Measurements from ENCODE around the gene RAB36. TPM values are rescaled to one million over a fixed set of nuclear protein-coding genes. Genes with fewer than 3 reads are reported as not detected.

The RAB36 gene
- total RNA-seq, 2 experiments from 2014 or later, result 0.41 to 3.0 TPM

- Histone ChIP-seq H3K9me2 (ENCODE audit: insufficient read depth, low read length) (no peaks in the 10 kb centered on the region), H3K27ac (ENCODE audit: low read depth, low read length, poor library complexity, severe bottlenecking) (no peak overlapping the region), H3K4me1 (ENCODE audit: insufficient read depth, low read length, poor library complexity, severe bottlenecking) (peaks cover 13% of the 10 kb centered on the region), H3K4me2 (ENCODE audit: low read length) (no peak overlapping the region), H4K20me1 (ENCODE audit: insufficient read depth, low read length) (no peaks in the 10 kb centered on the region), H3K9me3 (ENCODE audit: low read length) (no peaks in the 10 kb centered on the region), H3K4me3 (ENCODE audit: low read depth, low read length, poor library complexity, severe bottlenecking) (no peak overlapping the region), H2AFZ (ENCODE audit: low read length) (no peak overlapping the region), H3K79me2 (ENCODE audit: insufficient read depth, low read depth, low read length) (no peaks in the 10 kb centered on the region), H3K36me3 (ENCODE audit: insufficient read depth, low read length) (peaks cover 19% of the 10 kb centered on the region; the same call in 1 of the 2 replicates)
- CTCF ChIA-PET (ENCODE audit: unreplicated experiment), result no interaction called here
- POLR2A ChIA-PET, result no interaction called here
- DNase-seq (ENCODE audit: low spot score), result no peak
- TF ChIP-seq CTCF (conservative IDR thresholded peaks at IDR 0.05; ENCODE audit: low read length) (no peak), EZH2phosphoT487 (IDR thresholded peaks at IDR 0.05; ENCODE audit: borderline replicate concordance, low read depth, low read length) (no peak)
- BruUV-seq (replicated peaks), result no TSS peak
- intact Hi-C loops (cut with micrococcal nuclease; ENCODE audit: unreplicated experiment), result loop anchor here (5.0 to 10.0 kb wide), 4 partner anchors 88 to 321 kb away; no protein-coding TSS in a partner anchor
Observed at GRCh38 chr22:23125512-23126103, 19.7 kb upstream of the RAB36 start.

DNA sequence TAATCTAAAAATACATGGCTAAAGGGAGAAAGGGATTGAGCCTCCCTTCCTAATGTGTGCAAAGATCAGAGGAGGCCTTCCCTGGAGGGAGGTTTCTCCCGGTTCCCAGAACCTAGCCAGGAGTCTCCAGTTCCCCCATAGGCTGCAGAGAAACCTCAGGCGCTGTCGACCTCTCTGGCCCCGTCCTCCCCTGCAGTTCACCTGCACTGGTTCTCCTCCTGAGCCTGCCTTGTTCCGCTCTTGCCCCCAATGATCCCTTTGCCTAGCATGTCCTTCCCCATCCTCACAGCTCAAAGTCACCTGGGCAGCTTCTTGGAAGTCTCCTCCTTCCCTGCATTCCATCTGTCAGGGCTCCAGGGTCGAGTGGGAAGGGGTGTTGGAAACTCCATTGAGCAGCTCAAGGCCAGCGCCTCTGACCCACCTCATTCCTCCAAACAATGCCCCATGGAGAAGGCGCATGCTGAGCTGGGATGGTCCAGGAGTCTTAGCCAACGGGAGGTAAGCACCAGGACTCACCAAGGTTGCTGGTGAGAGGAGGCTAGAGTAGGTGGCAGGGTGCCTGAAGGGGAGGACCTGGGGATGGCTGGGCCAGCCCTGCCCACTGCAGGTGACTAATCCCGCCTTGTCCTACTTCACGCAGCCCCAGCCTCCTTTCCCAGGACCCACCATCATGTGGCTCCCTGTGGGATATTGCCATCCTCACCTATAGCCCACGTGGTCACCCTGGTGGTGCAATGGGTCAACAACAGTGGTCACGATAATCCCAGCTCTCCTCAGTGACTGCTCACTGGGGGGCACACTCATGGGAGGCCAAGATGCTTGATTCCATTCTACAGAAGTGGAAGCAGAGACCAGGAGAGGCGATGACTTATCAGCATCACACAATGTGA, 18.9 kb upstream of the RAB36 start:
- TF ChIP-seq EZH2phosphoT487 (IDR thresholded peaks at IDR 0.05; ENCODE audit: borderline replicate concordance, low read depth, low read length), result no peak
- TF ChIP-seq CTCF (conservative IDR thresholded peaks at IDR 0.05; ENCODE audit: low read length), result no peak
- Histone ChIP-seq H3K4me2 (ENCODE audit: low read length) (no peak overlapping the region), H3K4me3 (ENCODE audit: low read depth, low read length, poor library complexity, severe bottlenecking) (no peak overlapping the region), H3K27ac (ENCODE audit: low read depth, low read length, poor library complexity, severe bottlenecking) (no peak overlapping the region), H3K9me2 (ENCODE audit: insufficient read depth, low read length) (no peaks in the 10 kb centered on the region), H3K36me3 (ENCODE audit: insufficient read depth, low read length) (peaks cover 19% of the 10 kb centered on the region; the same call in 1 of the 2 replicates), H3K9me3 (ENCODE audit: low read length) (no peaks in the 10 kb centered on the region), H2AFZ (ENCODE audit: low read length) (no peak overlapping the region), H3K4me1 (ENCODE audit: insufficient read depth, low read length, poor library complexity, severe bottlenecking) (peaks cover 13% of the 10 kb centered on the region), H3K79me2 (ENCODE audit: insufficient read depth, low read depth, low read length) (no peaks in the 10 kb centered on the region), H4K20me1 (ENCODE audit: insufficient read depth, low read length) (no peaks in the 10 kb centered on the region)
- no peak for DNase-seq (ENCODE audit: low spot score)
- CTCF ChIA-PET (ENCODE audit: unreplicated experiment), result interaction anchor here (3.8 kb wide), 1 partner anchor 167 kb away, joined by 23 read pairs; no protein-coding TSS in a partner anchor
- intact Hi-C loops (cut with micrococcal nuclease; ENCODE audit: unreplicated experiment), result loop anchor here (5.0 to 10.0 kb wide), 4 partner anchors 89 to 322 kb away; no protein-coding TSS in a partner anchor
- BruUV-seq (replicated peaks), result no TSS peak
- POLR2A ChIA-PET, result no interaction called here
